ENCODE data around the gene ITGAL.
"Not testable (repeated sequence)": the region's sequence is repeated elsewhere in the genome, so short reads cannot be mapped to it uniquely, and the experiment has no call there.

ITGAL gene

GRCh38 chr16:30533748-30534367, 61.3 kb downstream of the ITGAL start:
- DNase-seq (ENCODE audit: low read depth): no peak
- H3K4me3 ChIP-seq (ENCODE audit: low read length): peak overlapping the region; percentile 94
- TF ChIP-seq CTCF (IDR thresholded peaks at IDR 0.05; ENCODE audit: insufficient read depth, low read depth, low read length, missing control alignments): no peak

DNA sequence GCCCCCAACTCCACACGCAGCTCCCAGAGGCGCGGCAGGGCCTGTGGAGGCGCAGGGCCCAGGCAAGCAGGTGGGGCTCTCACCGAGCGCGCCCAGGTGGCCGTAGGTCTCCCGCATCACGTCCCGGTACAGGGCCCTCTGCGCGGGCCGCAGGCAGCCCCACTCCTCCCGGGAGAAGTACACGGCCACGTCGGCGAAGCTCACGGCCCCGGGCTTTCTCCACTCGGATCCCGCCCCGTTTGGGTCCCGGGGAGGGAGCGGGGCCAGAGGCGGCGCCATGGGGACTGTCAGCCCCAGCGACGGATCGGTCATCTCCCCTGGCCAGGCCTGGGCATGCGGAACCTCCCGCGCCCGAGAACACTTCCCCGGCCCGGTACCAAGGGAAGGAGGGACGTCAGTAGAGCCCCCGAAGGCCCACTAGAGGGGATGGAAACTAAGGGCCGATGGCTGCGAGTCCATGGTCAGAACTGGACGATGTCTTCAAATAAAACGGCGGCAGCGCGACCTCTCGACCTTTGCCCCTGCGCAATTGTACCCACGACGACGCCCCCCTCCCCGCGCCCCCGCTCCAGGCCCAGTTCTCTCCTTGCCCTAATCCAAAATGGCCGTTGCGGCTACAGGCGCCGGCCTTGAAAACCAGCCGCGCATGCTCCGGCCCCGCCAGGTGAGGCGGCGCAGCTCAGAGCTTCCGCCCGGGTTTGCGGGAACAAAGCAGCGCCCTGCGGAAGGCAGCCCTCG, 62.0 kb downstream of the ITGAL start, which contains the start of gene ZNF747:
Gene ZNF747, minus strand, starts transcription at position 491 of the 738 bp plus-strand sequence. Its CDS starts 179 bp downstream, at position 312.
- TF ChIP-seq CTCF (IDR thresholded peaks at IDR 0.05; ENCODE audit: insufficient read depth, low read depth, low read length, missing control alignments): no peak
- peak within 1 kb of the TSS; percentile 94 for H3K4me3 ChIP-seq (ENCODE audit: low read length)
- DNase-seq (ENCODE audit: low read depth): peak; percentile 89

- peak overlapping the region; percentile 94 for H3K4me3 ChIP-seq (ENCODE audit: low read length)
- TF ChIP-seq CTCF (IDR thresholded peaks at IDR 0.05; ENCODE audit: insufficient read depth, low read depth, low read length, missing control alignments): no peak
- peak; percentile 28 for DNase-seq (ENCODE audit: low read depth)
Observed at GRCh38 chr16:30535106-30535776, 62.7 kb downstream of the ITGAL start.

- H3K4me3 ChIP-seq (ENCODE audit: low read length): peak overlapping the region; percentile 94
- TF ChIP-seq CTCF (IDR thresholded peaks at IDR 0.05; ENCODE audit: insufficient read depth, low read depth, low read length, missing control alignments): peak; percentile 87
- DNase-seq (ENCODE audit: low read depth): peak; percentile 87
Observed at GRCh38 chr16:30535777-30536190, 63.2 kb downstream of the ITGAL start.

GRCh38 chr16:30536391-30537024, 64.0 kb downstream of the ITGAL start:
- DNase-seq (ENCODE audit: low read depth): peak; percentile 45
- H3K4me3 ChIP-seq (ENCODE audit: low read length): peak overlapping the region; percentile 94

GRCh38 chr16:30539000-30539964, 66.7 kb downstream of the ITGAL start:
- H3K4me3 ChIP-seq (ENCODE audit: low read length): no peak overlapping the region
- no peak for DNase-seq (ENCODE audit: low read depth)
- TF ChIP-seq CTCF (IDR thresholded peaks at IDR 0.05; ENCODE audit: insufficient read depth, low read depth, low read length, missing control alignments): no peak

GRCh38 chr16:30539986-30540526, 67.5 kb downstream of the ITGAL start:
- not testable (repeated sequence) for DNase-seq (ENCODE audit: low read depth); H3K4me3 ChIP-seq (ENCODE audit: low read length)

- H3K4me3 ChIP-seq (ENCODE audit: low read length); DNase-seq (ENCODE audit: low read depth): not testable (repeated sequence)
Observed at GRCh38 chr16:30540916-30541464, 68.4 kb downstream of the ITGAL start.

Measured in epithelial cell of esophagus (primary cell).